Fibroblast of lung (primary cell): ENCODE measurements around the gene TRAPPC3L. TPM values are rescaled to one million over a fixed set of nuclear protein-coding genes. Genes with fewer than 3 reads are reported as not detected.

Experiments
- DNase-seq, 2 donors: peaks; one replicate each; pipeline versions ENCODE4 v3.0.0 to v3.0.0-alpha.2; 2010; ENCODE audit warnings: low read depth in 2 of 2
- H2AFZ ChIP-seq: 2 replicates; pipeline ENCODE4 v1.5.1; 2012; ENCODE audit warnings: low read length, control low read depth, inconsistent platforms
- H3K27ac ChIP-seq: 2 replicates; pipeline ENCODE4 v1.5.1; 2011; ENCODE audit warnings: low read length, control low read depth; ENCODE audit not compliant: insufficient read depth
- H3K27me3 ChIP-seq: 2 replicates; pipeline ENCODE4 v1.5.1; 2011; ENCODE audit warnings: mild to moderate bottlenecking, low read length; ENCODE audit not compliant: control insufficient read depth, insufficient read depth
- H3K36me3 ChIP-seq: 2 replicates; pipeline ENCODE4 v1.5.1; 2011; ENCODE audit warnings: low read length; ENCODE audit not compliant: control insufficient read depth, insufficient read depth
- H3K4me1 ChIP-seq: 2 replicates; pipeline ENCODE4 v1.5.1; 2011; ENCODE audit warnings: low read length; ENCODE audit not compliant: control insufficient read depth, insufficient read depth; ENCODE audit errors: extremely low read depth
- H3K4me2 ChIP-seq: 2 replicates; pipeline ENCODE4 v1.5.1; 2011; ENCODE audit warnings: low read length, control low read depth; ENCODE audit not compliant: insufficient read depth; ENCODE audit errors: extremely low read depth
- H3K4me3 ChIP-seq, 4 experiments: fragments of 200-600 bp in 1 of 4; sonication (generic) in 1 of 4; replicated peaks in 1 of 4; 2 replicates each; pipeline ENCODE4 v1.5.1; 2011 to 2016; ENCODE audit warnings: low read length in 4 of 4, low read depth in 3 of 4, mild to moderate bottlenecking in 3 of 4, control low read depth in 2 of 4, inconsistent platforms in 1 of 4, mixed read lengths in 1 of 4; ENCODE audit not compliant: insufficient read depth in 1 of 4; ENCODE audit errors: control extremely low read depth in 1 of 4
- H3K79me2 ChIP-seq: 2 replicates; pipeline ENCODE4 v1.5.1; 2012; ENCODE audit warnings: mild to moderate bottlenecking, low read length, inconsistent platforms; ENCODE audit not compliant: control insufficient read depth, insufficient read depth
- H3K9ac ChIP-seq: 2 replicates; pipeline ENCODE4 v1.5.1; 2011; ENCODE audit warnings: mild to moderate bottlenecking, low read length, control low read depth; ENCODE audit not compliant: insufficient read depth
- H3K9me3 ChIP-seq: 2 replicates; pipeline ENCODE4 v1.5.1; 2012; ENCODE audit warnings: low read depth, low read length; ENCODE audit not compliant: control insufficient read depth, insufficient read depth
- H4K20me1 ChIP-seq: 2 replicates; pipeline ENCODE4 v1.5.1; 2011; ENCODE audit warnings: low read length; ENCODE audit not compliant: control insufficient read depth, insufficient read depth; ENCODE audit errors: extremely low read depth
- EZH2 ChIP-seq: IDR thresholded peaks from 2 replicates; pipeline ENCODE4 v1.5.1; 2012; ENCODE audit warnings: low read length, control low read depth, mild to moderate bottlenecking; ENCODE audit errors: missing control alignments
- polyA plus RNA-seq, 2 donors: library from polyadenylated mRNA; depleted of rRNA in 1 of 2; stranded (reverse) in 1 of 2; unstranded in 1 of 2; fragments of >200 nt; gene quantifications; 2 replicates each; pipeline ENCODE4 v1.2.1, GENCODE V29; 2011 to 2012; ENCODE audit warnings: missing spikeins in 1 of 2
- total RNA-seq: library from RNA; depleted of rRNA; stranded (reverse); fragments of >200 nt; gene quantifications from 2 replicates; pipeline ENCODE4 v1.2.1, GENCODE V29; 2014
- TF ChIP-seq, protein P1 (sequence below), 2 donors: IDR thresholded peaks in 1 of 2; conservative IDR thresholded peaks in 1 of 2; 1 replicate in 1 of 2; 2 replicates in 1 of 2; pipeline ENCODE4 v1.5.1; 2011 to 2012; ENCODE audit warnings: low read length in 2 of 2, control low read depth in 1 of 2, inconsistent platforms in 1 of 2, low read depth in 1 of 2, mild to moderate bottlenecking in 1 of 2

TRAPPC3L gene
- total and polyA plus RNA-seq, 2 donors (not counting 1 experiment from before 2014, with no cell fraction given), result under 0.01 to 0.05 TPM

GRCh38 chr6:116553451-116553850 is 8.0 kb upstream of the TRAPPC3L start, which contains the start of gene CALHM4:
Gene CALHM4 (plus strand): TSS chr6:116553751. CDS start chr6:116553794, 43 bp downstream.
- Histone ChIP-seq H4K20me1 (no peaks in the 10 kb centered on the region), H2AFZ (no peak within 1 kb of the TSS), H3K4me1 (peaks cover 7% of the 10 kb centered on the region), H3K9ac (no peak within 1 kb of the TSS), H3K4me3 (no peak within 1 kb of the TSS), H3K27me3 (no peaks in the 10 kb centered on the region), H3K9me3 (no peaks in the 10 kb centered on the region), H3K79me2 (no peaks in the 10 kb centered on the region), H3K4me2 (no peak within 1 kb of the TSS), H3K27ac (no peak within 1 kb of the TSS), H3K36me3 (no peaks in the 10 kb centered on the region)
- TF ChIP-seq, protein P1, sequence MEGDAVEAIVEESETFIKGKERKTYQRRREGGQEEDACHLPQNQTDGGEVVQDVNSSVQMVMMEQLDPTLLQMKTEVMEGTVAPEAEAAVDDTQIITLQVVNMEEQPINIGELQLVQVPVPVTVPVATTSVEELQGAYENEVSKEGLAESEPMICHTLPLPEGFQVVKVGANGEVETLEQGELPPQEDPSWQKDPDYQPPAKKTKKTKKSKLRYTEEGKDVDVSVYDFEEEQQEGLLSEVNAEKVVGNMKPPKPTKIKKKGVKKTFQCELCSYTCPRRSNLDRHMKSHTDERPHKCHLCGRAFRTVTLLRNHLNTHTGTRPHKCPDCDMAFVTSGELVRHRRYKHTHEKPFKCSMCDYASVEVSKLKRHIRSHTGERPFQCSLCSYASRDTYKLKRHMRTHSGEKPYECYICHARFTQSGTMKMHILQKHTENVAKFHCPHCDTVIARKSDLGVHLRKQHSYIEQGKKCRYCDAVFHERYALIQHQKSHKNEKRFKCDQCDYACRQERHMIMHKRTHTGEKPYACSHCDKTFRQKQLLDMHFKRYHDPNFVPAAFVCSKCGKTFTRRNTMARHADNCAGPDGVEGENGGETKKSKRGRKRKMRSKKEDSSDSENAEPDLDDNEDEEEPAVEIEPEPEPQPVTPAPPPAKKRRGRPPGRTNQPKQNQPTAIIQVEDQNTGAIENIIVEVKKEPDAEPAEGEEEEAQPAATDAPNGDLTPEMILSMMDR (conservative IDR thresholded peaks at IDR 0.05 in 1 of 2, IDR thresholded peaks at IDR 0.05 in 1 of 2; ENCODE audit: low read depth in 1 of 2, low read length in 2 of 2), result no peak
- TF ChIP-seq EZH2, result no peak
- DNase-seq, result no peak

GRCh38 chr6:116550796-116551195 is 5.3 kb upstream of the TRAPPC3L start:
- no peak overlapping the region for H3K4me2 ChIP-seq
- H3K79me2 ChIP-seq, result no peaks in the 10 kb centered on the region
- H3K9me3 ChIP-seq, result no peaks in the 10 kb centered on the region
- H3K4me3 ChIP-seq, result no peak overlapping the region
- H3K36me3 ChIP-seq, result no peaks in the 10 kb centered on the region
- H3K27ac ChIP-seq, result no peak overlapping the region
- no peaks in the 10 kb centered on the region for H3K27me3 ChIP-seq
- no peak overlapping the region for H3K9ac ChIP-seq
- TF ChIP-seq, protein P1 (conservative IDR thresholded peaks at IDR 0.05 in 1 of 2, IDR thresholded peaks at IDR 0.05 in 1 of 2; ENCODE audit: low read depth in 1 of 2, low read length in 2 of 2), result no peak
- TF ChIP-seq EZH2, result no peak
- no peak overlapping the region for H2AFZ ChIP-seq
- DNase-seq, result no peak
- H4K20me1 ChIP-seq, result no peaks in the 10 kb centered on the region
- no peaks in the 10 kb centered on the region for H3K4me1 ChIP-seq

DNA sequence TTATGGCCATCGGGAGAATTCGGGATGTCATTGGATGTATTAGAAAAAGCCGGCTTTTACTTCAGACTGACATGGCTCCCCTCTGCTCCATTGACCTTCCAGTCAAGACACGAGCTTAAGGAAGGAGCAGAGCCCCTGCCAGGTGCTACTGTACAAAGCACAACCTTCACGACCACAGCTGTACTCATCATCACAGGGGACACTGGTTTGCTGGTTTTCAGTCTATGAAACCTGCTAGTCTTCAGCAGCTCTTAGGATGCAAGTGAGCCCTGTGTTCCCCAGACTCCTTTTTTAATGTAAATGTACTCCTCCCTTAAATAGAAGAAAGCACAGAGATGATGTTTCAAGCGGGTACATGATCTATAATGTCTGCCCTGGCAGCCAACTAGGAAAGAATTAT is 1.9 kb upstream of the TRAPPC3L start:
- no peak overlapping the region for H3K4me3 ChIP-seq
- H3K79me2 ChIP-seq, result no peaks in the 10 kb centered on the region
- H2AFZ ChIP-seq, result no peak overlapping the region
- H3K4me1 ChIP-seq, result no peaks in the 10 kb centered on the region
- no peaks in the 10 kb centered on the region for H3K9me3 ChIP-seq
- no peak for TF ChIP-seq EZH2
- TF ChIP-seq, protein P1 (conservative IDR thresholded peaks at IDR 0.05 in 1 of 2, IDR thresholded peaks at IDR 0.05 in 1 of 2; ENCODE audit: low read depth in 1 of 2, low read length in 2 of 2), result no peak
- H3K27me3 ChIP-seq, result no peaks in the 10 kb centered on the region
- DNase-seq, result no peak
- no peak overlapping the region for H3K4me2 ChIP-seq
- H3K27ac ChIP-seq, result no peak overlapping the region
- H4K20me1 ChIP-seq, result no peaks in the 10 kb centered on the region
- H3K36me3 ChIP-seq, result no peaks in the 10 kb centered on the region
- no peak overlapping the region for H3K9ac ChIP-seq
